Measurements from ENCODE around the gene TSPAN4.

GRCh38 chr11:855330-855674 is 12.7 kb downstream of the TSPAN4 start:
- no peak for TF ChIP-seq MAZ (CRISPR knock-in tag; conservative IDR thresholded peaks at IDR 0.05 in 1 of 2, IDR thresholded peaks at IDR 0.05 in 1 of 2)
- no peak for TF ChIP-seq YY1 (IDR thresholded peaks at IDR 0.05; ENCODE audit: borderline replicate concordance in 1 of 3, control insufficient read depth in 1 of 3, extremely low read depth in 1 of 3, insufficient read depth in 3 of 3, insufficient read length in 1 of 3, insufficient replicate concordance in 2 of 3, low read depth in 1 of 3, low read length in 2 of 3)
- no peak for TF ChIP-seq ZNF24 (IDR thresholded peaks at IDR 0.05)
- TF ChIP-seq ZKSCAN1 (IDR thresholded peaks at IDR 0.05; ENCODE audit: low read depth, low read length), result no peak
- no peak for TF ChIP-seq MXI1 (IDR thresholded peaks at IDR 0.05; ENCODE audit: low read depth, low read length)
- TF ChIP-seq MAFK (IDR thresholded peaks at IDR 0.05; ENCODE audit: low read length), result no peak
- no peak for TF ChIP-seq ZBTB26 (CRISPR knock-in tag; IDR thresholded peaks at IDR 0.05)
- TF ChIP-seq ZNF324 (CRISPR knock-in tag; IDR thresholded peaks at IDR 0.05), result no peak
- TF ChIP-seq ATF7 (IDR thresholded peaks at IDR 0.05), result no peak
- no peak for TF ChIP-seq CBFB (CRISPR knock-in tag; IDR thresholded peaks at IDR 0.05)

All from K562 (cell line).